HTERT RPE-1 (cell line): ENCODE data around the gene JAZF1.

Experiments
- in situ Hi-C: fragments of 300-500 bp; cut with MboI; formaldehyde crosslinking; loops from 4 replicates; pipeline ENCODE4 v1.14.3; 2020; ENCODE audit warnings: low sequenced_read_pairs

Gene JAZF1

GRCh38 chr7:28054531-28055160, 125.9 kb downstream of the JAZF1 start:
- in situ Hi-C loops = no loop called here

DNA sequence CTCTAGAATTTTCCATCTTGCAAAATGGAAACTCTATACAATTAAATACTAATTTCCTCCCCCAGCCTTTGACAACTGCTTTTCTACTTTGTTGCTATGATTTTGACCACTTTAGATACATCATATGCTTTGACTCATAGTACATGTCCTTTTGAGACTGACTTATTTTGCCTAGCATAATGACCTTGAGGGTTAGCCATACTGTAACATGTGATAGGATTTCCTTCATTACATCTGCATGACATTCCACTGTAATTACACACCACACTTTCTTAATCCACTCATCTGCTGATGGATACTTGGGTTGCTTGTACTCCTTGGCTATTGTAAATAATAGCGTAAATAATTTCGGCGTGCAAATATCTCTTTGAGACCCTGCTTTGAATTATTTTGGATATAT, 127.7 kb downstream of the JAZF1 start:
- in situ Hi-C loops = no loop called here

GRCh38 chr7:28048694-28049093, 131.9 kb downstream of the JAZF1 start:
- in situ Hi-C loops = no loop called here

DNA sequence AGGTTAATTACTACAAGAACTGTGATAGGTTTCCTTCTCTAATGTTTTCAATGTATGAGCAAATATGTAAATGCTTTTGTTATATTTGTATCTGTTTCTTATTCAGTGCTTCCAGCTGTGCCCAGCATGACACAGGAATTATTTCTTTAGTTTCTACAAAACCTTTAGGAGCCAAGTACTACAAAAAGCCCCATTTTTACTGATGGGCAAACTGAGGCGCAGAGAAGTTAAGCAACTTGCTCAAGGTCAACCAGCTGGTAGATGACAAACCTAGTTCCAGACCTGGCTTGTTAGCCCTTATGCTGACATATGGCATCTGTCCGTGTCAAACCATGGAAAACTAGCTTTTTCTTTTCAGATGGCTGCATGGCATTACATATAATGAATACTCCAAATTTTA, 134.6 kb downstream of the JAZF1 start:
- in situ Hi-C loops = no loop called here

DNA sequence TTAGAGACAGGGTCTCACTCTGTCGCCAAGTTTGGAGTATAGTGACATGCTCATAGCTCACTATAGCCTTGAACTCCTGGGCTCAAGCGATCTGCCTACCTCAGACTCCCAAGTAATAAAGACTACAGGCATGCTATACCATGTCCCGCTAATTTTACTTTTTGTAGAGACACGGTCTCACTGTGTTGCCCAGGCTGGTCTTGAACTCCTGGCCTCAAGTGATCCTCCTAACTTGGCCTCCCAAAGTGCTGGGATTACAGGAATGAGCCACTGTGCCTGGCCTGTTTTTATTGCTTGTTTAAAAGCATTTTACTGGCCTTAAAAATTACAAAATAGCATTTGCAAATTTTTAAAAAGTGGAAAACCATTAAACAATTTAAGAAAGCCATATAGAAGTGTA, 135.0 kb downstream of the JAZF1 start:
- in situ Hi-C loops = no loop called here

DNA sequence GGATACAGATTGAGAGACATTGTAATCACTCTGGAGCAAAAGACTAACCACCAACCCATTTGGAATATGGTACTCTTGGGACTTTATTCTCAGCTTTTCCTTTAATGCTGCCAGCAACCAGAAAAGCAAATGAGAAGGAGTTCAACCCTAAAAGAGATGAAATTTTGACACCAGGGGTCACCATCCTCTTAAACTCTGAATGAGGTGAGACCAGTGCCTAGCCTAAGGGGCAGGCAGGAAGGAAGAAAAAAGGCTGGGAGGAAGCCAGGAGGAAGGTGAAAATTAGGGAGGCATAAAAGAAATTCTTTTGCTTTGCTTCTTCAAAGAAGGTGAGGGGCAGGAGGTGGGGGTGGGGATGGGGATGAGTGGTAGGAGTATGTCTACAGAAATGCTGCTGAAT, 135.8 kb downstream of the JAZF1 start:
- in situ Hi-C loops = no loop called here

- in situ Hi-C loops = no loop called here
These were observed 137.9 kb downstream of the JAZF1 start for GRCh38 chr7:28042721-28043120.

GRCh38 chr7:28041508-28042314, 138.9 kb downstream of the JAZF1 start:
- in situ Hi-C loops = no loop called here

DNA sequence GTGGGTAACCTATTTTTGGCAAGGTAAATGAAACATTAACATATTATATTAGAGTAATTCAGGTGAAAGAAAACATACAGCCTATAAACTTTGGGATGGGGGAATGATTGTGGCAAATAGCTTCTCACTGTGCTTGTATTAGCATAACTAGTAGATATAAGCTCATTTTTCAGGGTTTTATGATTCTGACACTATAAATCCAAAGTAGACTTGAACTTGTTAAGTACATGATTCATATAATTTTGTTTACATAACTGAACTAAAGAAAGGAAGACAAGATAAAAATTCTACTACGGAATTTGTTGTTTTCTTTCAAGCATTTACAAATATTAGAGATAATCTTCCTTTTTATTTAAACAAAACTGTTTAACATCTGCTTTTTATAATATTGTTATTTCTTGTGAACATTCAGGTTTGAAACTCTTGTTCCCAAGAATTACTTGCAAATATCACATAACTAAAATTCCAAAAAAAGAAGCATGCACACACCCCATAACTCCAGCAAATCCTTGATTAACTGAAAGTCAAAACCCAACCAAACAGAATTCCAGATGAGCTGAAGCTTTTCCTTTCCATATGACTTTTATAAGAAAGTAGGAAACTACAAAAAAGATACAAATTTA, 142.3 kb downstream of the JAZF1 start:
- in situ Hi-C loops = no loop called here

DNA sequence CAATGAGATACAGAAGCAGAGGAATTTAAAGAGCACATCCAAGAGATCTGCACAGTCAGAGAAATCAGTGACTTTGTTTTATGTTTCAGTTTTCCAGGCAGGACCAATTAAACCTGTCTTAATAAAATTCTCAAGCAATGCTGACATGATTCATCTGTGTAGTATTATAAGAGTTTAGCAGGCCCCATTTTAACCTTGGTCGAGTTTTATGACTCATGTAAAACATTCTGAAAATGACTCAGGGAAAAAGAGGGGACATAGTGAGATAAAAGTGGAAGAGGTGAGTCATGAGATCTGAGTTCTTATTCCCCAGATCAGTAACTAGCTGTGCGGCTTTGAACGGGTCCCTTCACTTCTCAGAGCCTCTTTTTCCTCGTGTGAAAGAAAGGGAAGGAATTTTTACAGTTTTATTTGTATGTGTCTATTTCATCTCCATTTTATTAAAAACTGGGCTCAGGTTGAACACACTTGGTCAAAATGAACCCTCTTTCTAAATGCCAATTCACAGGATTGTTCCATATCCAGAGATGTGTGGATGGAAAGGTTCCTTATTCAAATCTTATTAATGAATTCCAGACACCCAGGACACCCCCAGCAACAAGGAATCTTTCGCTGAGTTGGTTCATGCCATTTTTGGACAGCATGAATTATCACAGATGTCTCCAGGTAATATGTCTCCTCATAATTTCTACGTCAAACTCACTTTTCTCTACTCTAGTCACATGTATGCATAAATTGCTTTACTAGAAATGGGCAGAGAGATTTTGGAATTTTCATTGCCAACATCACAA, 143.2 kb downstream of the JAZF1 start:
- in situ Hi-C loops = no loop called here

DNA sequence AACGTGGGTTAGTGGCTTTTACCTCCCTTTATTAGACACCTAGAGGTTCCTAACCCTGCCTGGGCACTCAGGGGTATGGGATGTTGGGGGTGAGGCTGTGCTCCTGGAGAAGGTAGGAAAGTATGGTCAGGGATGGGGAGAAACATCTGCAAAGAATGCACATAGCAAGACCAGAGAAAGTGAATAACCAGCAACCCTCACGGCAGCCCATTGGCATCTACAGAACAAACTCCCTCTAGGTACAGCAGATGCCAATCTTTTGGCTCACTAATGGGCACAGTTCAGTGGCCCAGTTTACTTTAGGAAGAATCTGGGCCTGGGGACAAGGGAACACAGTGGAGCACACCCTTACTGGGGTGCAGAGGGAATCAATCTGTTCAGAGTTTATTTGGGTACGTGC, 143.9 kb downstream of the JAZF1 start:
- in situ Hi-C loops = no loop called here

GRCh38 chr7:28033386-28033785, 147.2 kb downstream of the JAZF1 start:
- in situ Hi-C loops = no loop called here

DNA sequence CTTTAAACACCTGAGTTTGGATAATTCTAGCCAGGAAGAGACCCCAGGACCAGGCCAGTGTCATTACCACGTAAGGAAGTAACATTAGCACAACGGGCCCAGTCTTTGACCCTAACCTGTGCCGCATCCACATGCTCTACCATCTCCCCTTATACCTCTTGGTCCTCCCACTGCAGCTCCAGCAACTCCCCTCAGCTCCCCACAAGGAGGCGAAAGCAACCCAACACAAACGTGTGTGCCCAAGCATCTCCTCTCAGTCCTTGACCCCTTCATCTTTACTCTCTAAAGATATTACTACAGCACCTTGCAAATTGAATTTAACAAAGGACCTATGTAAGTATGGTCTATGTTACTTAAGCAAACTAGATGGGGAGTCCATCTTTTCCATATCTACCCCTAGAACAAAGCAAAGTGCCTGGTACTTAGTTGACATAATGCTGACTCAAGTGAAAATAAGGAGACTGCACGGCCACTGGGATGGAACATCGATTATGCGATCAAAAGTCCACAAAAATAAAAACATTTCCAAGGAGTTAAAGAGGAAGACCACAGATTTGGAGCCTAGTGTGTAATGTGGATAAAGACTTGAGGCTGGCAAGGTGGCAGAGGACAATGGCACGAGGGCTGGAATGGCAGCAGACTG, 147.7 kb downstream of the JAZF1 start:
- in situ Hi-C loops = no loop called here

DNA sequence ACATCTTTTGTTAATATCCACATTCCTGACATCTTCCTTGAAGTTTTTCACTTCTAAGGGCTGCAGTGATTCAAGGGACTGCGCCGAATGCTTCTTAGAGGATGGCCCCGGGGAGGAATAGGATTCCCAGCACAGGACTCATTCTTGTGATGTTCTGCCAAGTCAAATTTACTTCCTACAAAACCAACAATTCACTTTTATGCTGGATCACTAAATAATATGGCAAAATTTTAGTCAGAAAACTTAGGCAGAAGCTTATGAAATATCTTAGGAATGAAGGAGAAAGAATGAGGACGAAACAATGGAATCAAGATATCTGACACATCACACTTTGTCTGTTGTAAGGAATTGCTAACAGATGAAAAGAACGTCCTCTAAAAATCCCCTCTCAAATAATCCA, 151.5 kb downstream of the JAZF1 start:
- in situ Hi-C loops = no loop called here

DNA sequence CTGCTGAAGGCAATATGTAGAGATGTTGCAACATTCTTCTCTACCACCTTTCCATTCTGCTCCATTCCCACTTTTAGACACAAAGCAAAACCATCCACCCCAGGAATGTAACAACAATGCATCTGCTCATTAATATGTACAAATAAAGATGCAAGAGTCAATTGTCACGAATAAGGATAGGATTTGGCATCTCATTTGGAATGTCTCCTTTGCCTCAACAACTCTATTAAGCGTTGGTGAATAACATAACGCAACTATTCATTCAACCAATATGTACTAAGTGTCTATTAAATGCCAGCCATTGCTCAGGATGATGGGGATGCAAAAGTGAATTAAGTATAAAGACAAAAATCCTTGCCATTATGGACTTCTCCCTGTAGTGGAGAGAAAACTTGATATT, 152.1 kb downstream of the JAZF1 start:
- in situ Hi-C loops = no loop called here

- in situ Hi-C loops = no loop called here
These were observed 154.4 kb downstream of the JAZF1 start for GRCh38 chr7:28026237-28026636.

GRCh38 chr7:28024786-28025334, 155.7 kb downstream of the JAZF1 start:
- in situ Hi-C loops = no loop called here

DNA sequence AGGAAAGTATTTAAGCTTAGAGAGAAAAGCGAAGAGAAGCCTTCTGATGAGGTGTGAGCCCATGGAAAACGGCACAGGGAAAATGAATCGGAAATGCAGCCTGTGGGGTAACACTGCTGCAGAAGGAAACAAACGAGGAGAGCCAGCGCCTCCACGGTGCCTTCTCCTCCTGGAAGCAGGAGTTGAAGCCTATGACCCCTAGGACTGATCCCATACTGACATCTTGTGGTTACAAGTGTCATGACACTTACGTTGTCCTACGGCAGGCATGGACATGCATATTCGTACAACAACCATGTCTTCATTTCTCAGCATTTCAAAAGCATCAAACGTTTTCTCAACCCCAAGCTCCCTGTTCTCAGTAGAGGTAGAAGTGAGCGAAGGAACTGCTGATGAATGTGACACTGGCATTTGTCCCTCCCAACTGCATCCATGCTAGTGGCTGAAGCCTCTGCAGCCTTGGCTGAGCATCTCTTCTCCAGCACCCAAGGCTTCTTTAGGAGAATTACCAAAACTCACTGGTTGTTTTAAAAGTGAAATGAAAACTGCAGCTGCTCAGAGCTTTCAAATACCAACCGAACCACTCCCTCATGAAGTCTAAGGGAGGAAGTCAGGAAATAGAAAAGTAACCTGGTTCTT, 160.2 kb downstream of the JAZF1 start:
- in situ Hi-C loops = no loop called here

DNA sequence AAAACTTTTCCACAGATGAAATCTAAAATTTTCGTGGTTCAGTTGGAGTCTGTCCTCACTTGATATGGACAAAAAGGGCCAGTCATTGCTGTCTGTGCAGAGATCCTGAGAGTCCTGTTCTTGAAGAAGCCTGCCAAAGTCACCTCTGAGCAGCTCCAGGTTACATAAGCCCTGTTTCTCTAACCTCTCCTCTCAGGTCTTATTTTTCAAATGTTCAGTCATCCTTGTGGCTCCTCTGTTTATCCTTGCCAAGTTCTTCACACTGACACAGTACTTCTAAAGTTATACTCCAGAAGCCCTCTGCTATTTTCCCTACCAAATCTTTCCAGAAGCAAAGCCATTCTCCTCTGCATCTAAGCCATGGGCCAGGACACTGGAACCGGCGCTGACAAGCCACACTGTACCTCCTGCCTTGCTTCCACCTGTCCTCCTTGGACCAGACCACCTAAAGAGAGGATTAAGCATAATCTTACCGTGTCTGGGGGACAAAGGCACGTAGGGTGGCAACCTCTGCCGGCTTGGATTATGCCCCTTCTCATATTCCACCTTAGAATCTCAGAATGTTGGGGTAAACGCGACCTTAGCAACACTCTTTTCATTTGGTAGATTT, 161.6 kb downstream of the JAZF1 start:
- in situ Hi-C loops = no loop called here

GRCh38 chr7:28018446-28018845, 162.1 kb downstream of the JAZF1 start:
- in situ Hi-C loops = no loop called here
